Measurements from ENCODE around the gene TAF5. TPM values are rescaled to one million over a fixed set of nuclear protein-coding genes. Genes with fewer than 3 reads are reported as not detected.
A peak's percentile ranks its signal among the peaks of the same experiment; 100 is the strongest.

Gene TAF5
- total RNA-seq, 5 donors from 2014 or later (not counting 1 experiment from before 2014, with no cell fraction given) = 5.6 to 7.0 (median 6.3) TPM

GRCh38 chr10:103367379-103367781 lies 396 bp upstream of the TAF5 start:
- Mint-ChIP-seq H3K27ac (peak overlapping the region; percentile 91 to 92), H3K9me3 (no peaks in the 10 kb centered on the region), H3K27me3 (no peaks in the 10 kb centered on the region), H3K4me1 (peaks cover 17 to 23% (median 22%) of the 10 kb centered on the region in 3 donors), H3K4me3 (peak overlapping the region; percentile 83 to 93 (median 89)), H3K36me3 (no peaks in the 10 kb centered on the region)
- peak overlapping the region; percentile 35 for H3K27ac ChIP-seq (ENCODE audit: low read length)
- CTCF ChIA-PET = interaction anchor here in 1 of 2 donors (0.6 to 1.1 kb wide), 4 partner anchors 26 to 449 kb away, joined by 3 to 4 read pairs (median 4); partner anchors contain the start of gene CNNM2
- POLR2A ChIA-PET = interaction anchor here (0.6 to 0.7 kb wide), 9 partner anchors 13 to 1971 kb away, joined by 3 to 9 read pairs (median 5); partner anchors contain the start of gene SFR1 (in 1 of the 2)
- 60% methylated on average over 1 of the region's 10 CpGs for WGBS (ENCODE audit: insufficient coverage)
- peaks cover 0 to 2% of the 10 kb centered on the region in 2 donors for H3K36me3 ChIP-seq (ENCODE audit: control insufficient read depth in 2 of 2, extremely low read depth in 1 of 2, insufficient read depth in 1 of 2, low read length in 1 of 2)
- peaks cover 8 to 22% of the 10 kb centered on the region in 2 experiments for H3K4me1 ChIP-seq (ENCODE audit: control insufficient read depth in 1 of 2, extremely low read depth in 1 of 2, insufficient read depth in 2 of 2, low read length in 2 of 2)
- peak in 4 of 35 experiments; percentile 3 to 8 (median 6) for DNase-seq
- peak overlapping the region; percentile 63 to 83 for H3K4me3 ChIP-seq (ENCODE audit: control insufficient read depth in 1 of 2, extremely low read depth in 1 of 2, low read length in 1 of 2)
- H3K27me3 ChIP-seq (replicated peaks in 1 of 2; ENCODE audit: control insufficient read depth in 2 of 2, extremely low read depth in 1 of 2, insufficient read depth in 2 of 2, low read length in 1 of 2) = no peaks in the 10 kb centered on the region
- ATAC-seq (replicated peaks in 1 of 4) = no peak
- no peaks in the 10 kb centered on the region for H3K9me3 ChIP-seq

DNA sequence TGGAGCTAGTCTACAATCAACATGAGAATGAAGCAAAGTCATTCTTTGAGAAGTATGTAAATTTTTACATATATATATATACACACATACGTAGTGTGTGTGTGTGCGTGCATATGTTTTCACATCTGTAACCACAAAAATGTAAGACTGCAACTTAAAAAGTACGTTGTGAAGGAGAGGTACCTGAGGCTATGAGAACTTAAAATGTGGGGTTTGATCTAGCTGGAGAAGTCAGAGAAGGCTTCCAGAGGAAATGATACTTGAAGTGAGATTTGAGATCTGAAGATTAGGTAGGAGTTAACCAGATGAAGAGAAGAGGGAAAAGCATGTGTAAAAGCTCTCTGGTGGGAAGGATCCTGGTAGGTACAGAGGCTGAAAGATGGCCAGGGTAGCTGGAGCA lies 5.8 kb downstream of the TAF5 start:
- Histone ChIP-seq H3K4me3 (ENCODE audit: control insufficient read depth in 1 of 2, extremely low read depth in 1 of 2, low read length in 1 of 2) (peak overlapping the region in 1 of 2 donors; percentile 23), H3K27ac (ENCODE audit: low read length) (no peak overlapping the region), H3K36me3 (ENCODE audit: control insufficient read depth in 2 of 2, extremely low read depth in 1 of 2, insufficient read depth in 1 of 2, low read length in 1 of 2) (peaks cover 2 to 30% of the 10 kb centered on the region in 2 donors), H3K4me1 (ENCODE audit: control insufficient read depth in 1 of 2, extremely low read depth in 1 of 2, insufficient read depth in 2 of 2, low read length in 2 of 2) (peaks cover 19 to 25% of the 10 kb centered on the region in 2 experiments), H3K27me3 (replicated peaks in 1 of 2; ENCODE audit: control insufficient read depth in 2 of 2, extremely low read depth in 1 of 2, insufficient read depth in 2 of 2, low read length in 1 of 2) (no peaks in the 10 kb centered on the region), H3K9me3 (no peaks in the 10 kb centered on the region)
- WGBS (ENCODE audit: insufficient coverage) = no CpG with 5 or more reads among the region's 3 CpGs
- peak overlapping the region; percentile 40 to 50 for H3K27ac Mint-ChIP-seq
- H3K4me3 Mint-ChIP-seq = peak overlapping the region in 1 of 3 donors; percentile 20
- no peaks in the 10 kb centered on the region for H3K27me3 Mint-ChIP-seq
- H3K36me3 Mint-ChIP-seq = peaks cover 34% of the 10 kb centered on the region
- peaks cover 25 to 30% (median 28%) of the 10 kb centered on the region in 3 donors for H3K4me1 Mint-ChIP-seq
- ATAC-seq (replicated peaks in 1 of 4) (peak in 1 of 4 experiments; percentile 28), DNase-seq (no peak)
- CTCF ChIA-PET = no interaction called here
- POLR2A ChIA-PET = interaction anchor here in 1 of 2 donors (0.5 kb wide), 1 partner anchor 51 kb away, joined by 3 read pairs; no protein-coding TSS in a partner anchor
- no peaks in the 10 kb centered on the region for H3K9me3 Mint-ChIP-seq

- Mint-ChIP-seq H3K4me3 (no peak overlapping the region), H3K27ac (no peak overlapping the region), H3K36me3 (peaks cover 37% of the 10 kb centered on the region), H3K4me1 (peaks cover 21 to 30% (median 26%) of the 10 kb centered on the region in 3 donors), H3K27me3 (no peaks in the 10 kb centered on the region), H3K9me3 (no peaks in the 10 kb centered on the region)
- ChIA-PET CTCF (no interaction called here), POLR2A (interaction anchor here in 1 of 2 donors (0.5 kb wide), 1 partner anchor 50 kb away, joined by 3 read pairs; no protein-coding TSS in a partner anchor)
- ATAC-seq (replicated peaks in 1 of 4) (peak in 1 of 4 experiments; percentile 55), DNase-seq (no peak)
- 83% methylated on average over 4 of the region's 5 CpGs for WGBS (ENCODE audit: insufficient coverage)
- Histone ChIP-seq H3K9me3 (no peaks in the 10 kb centered on the region), H3K4me1 (ENCODE audit: control insufficient read depth in 1 of 2, extremely low read depth in 1 of 2, insufficient read depth in 2 of 2, low read length in 2 of 2) (peaks cover 12 to 19% of the 10 kb centered on the region in 2 experiments), H3K27me3 (replicated peaks in 1 of 2; ENCODE audit: control insufficient read depth in 2 of 2, extremely low read depth in 1 of 2, insufficient read depth in 2 of 2, low read length in 1 of 2) (no peaks in the 10 kb centered on the region), H3K4me3 (ENCODE audit: control insufficient read depth in 1 of 2, extremely low read depth in 1 of 2, low read length in 1 of 2) (no peak overlapping the region), H3K36me3 (ENCODE audit: control insufficient read depth in 2 of 2, extremely low read depth in 1 of 2, insufficient read depth in 1 of 2, low read length in 1 of 2) (peaks cover 2 to 34% of the 10 kb centered on the region in 2 donors), H3K27ac (ENCODE audit: low read length) (no peak overlapping the region)
These were observed 6.5 kb downstream of the TAF5 start for GRCh38 chr10:103374263-103374662.

DNA sequence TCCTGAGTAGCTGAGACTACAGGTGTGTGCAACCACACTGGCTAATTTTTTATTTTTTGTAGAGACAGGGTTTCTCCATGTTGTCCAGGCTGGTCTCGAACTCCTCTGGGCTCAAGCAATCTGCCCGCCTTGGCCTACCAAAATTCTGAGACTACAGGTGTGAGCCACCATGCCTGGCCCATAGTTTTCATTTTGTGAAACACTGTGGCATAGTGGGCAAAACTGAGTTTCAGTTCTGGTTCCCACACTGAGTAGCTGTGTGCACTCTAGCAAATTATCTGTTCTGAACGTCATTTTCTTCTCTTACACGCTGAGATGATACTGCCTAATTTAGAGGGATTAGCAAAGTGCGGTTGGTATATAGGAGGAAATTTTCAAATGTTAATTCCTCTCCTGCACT lies 15.0 kb downstream of the TAF5 start:
- no peaks in the 10 kb centered on the region for H3K27me3 ChIP-seq (replicated peaks in 1 of 2; ENCODE audit: control insufficient read depth in 2 of 2, extremely low read depth in 1 of 2, insufficient read depth in 2 of 2, low read length in 1 of 2)
- no peak for ATAC-seq (replicated peaks in 1 of 4)
- peaks cover 12 to 36% of the 10 kb centered on the region in 2 donors for H3K36me3 ChIP-seq (ENCODE audit: control insufficient read depth in 2 of 2, extremely low read depth in 1 of 2, insufficient read depth in 1 of 2, low read length in 1 of 2)
- H3K27ac Mint-ChIP-seq = no peak overlapping the region
- H3K4me3 ChIP-seq (ENCODE audit: control insufficient read depth in 1 of 2, extremely low read depth in 1 of 2, low read length in 1 of 2) = no peak overlapping the region
- H3K27me3 Mint-ChIP-seq = no peaks in the 10 kb centered on the region
- no peak for DNase-seq
- H3K4me1 Mint-ChIP-seq = no peaks in the 10 kb centered on the region
- no peaks in the 10 kb centered on the region for H3K9me3 Mint-ChIP-seq
- CTCF ChIA-PET = no interaction called here
- POLR2A ChIA-PET = no interaction called here
- H3K9me3 ChIP-seq = no peaks in the 10 kb centered on the region
- no peak overlapping the region for H3K4me3 Mint-ChIP-seq
- H3K36me3 Mint-ChIP-seq = peaks cover 34% of the 10 kb centered on the region
- no peaks in the 10 kb centered on the region for H3K4me1 ChIP-seq (ENCODE audit: control insufficient read depth in 1 of 2, extremely low read depth in 1 of 2, insufficient read depth in 2 of 2, low read length in 2 of 2)
- WGBS (ENCODE audit: insufficient coverage) = 100% methylated on average over 2 of the region's 5 CpGs
- H3K27ac ChIP-seq (ENCODE audit: low read length) = no peak overlapping the region

GRCh38 chr10:103394180-103394579 lies 26.4 kb downstream of the TAF5 start:
- CTCF ChIA-PET = interaction anchor here (0.6 kb wide), 2 partner anchors 44 to 89 kb away, joined by 3 to 7 read pairs; partner anchors contain the start of gene PCGF6 (in 1 of the 2)
- DNase-seq (no peak), ATAC-seq (replicated peaks in 1 of 4) (no peak)
- no peaks in the 10 kb centered on the region for H3K27me3 Mint-ChIP-seq
- Histone ChIP-seq H3K4me3 (ENCODE audit: control insufficient read depth in 1 of 2, extremely low read depth in 1 of 2, low read length in 1 of 2) (no peak overlapping the region), H3K4me1 (ENCODE audit: control insufficient read depth in 1 of 2, extremely low read depth in 1 of 2, insufficient read depth in 2 of 2, low read length in 2 of 2) (peaks cover 5 to 23% of the 10 kb centered on the region in 2 experiments), H3K27ac (ENCODE audit: low read length) (no peak overlapping the region), H3K27me3 (replicated peaks in 1 of 2; ENCODE audit: control insufficient read depth in 2 of 2, extremely low read depth in 1 of 2, insufficient read depth in 2 of 2, low read length in 1 of 2) (no peaks in the 10 kb centered on the region), H3K36me3 (ENCODE audit: control insufficient read depth in 2 of 2, extremely low read depth in 1 of 2, insufficient read depth in 1 of 2, low read length in 1 of 2) (peaks cover 0 to 37% of the 10 kb centered on the region in 2 donors), H3K9me3 (no peaks in the 10 kb centered on the region)
- H3K27ac Mint-ChIP-seq = peak overlapping the region in 1 of 2 donors; percentile 55
- WGBS (ENCODE audit: insufficient coverage) = no CpG with 5 or more reads among the region's 14 CpGs
- H3K4me1 Mint-ChIP-seq = peaks cover 55 to 58% (median 56%) of the 10 kb centered on the region in 3 donors
- no peaks in the 10 kb centered on the region for H3K9me3 Mint-ChIP-seq
- POLR2A ChIA-PET = no interaction called here
- peaks cover 10% of the 10 kb centered on the region for H3K36me3 Mint-ChIP-seq
- H3K4me3 Mint-ChIP-seq = peak overlapping the region; percentile 51 to 95 (median 57)

- no peak for ATAC-seq (replicated peaks in 1 of 4)
- peaks cover 55 to 64% (median 60%) of the 10 kb centered on the region in 3 donors for H3K4me1 Mint-ChIP-seq
- H3K4me1 ChIP-seq (ENCODE audit: control insufficient read depth in 1 of 2, extremely low read depth in 1 of 2, insufficient read depth in 2 of 2, low read length in 2 of 2) = peaks cover 5 to 23% of the 10 kb centered on the region in 2 experiments
- WGBS (ENCODE audit: insufficient coverage) = 0% methylated on average over 7 of the region's 11 CpGs
- DNase-seq = peak in 2 of 35 experiments; percentile 7 to 11
- no peaks in the 10 kb centered on the region for H3K9me3 ChIP-seq
- no peaks in the 10 kb centered on the region for H3K9me3 Mint-ChIP-seq
- no peaks in the 10 kb centered on the region for H3K27me3 ChIP-seq (replicated peaks in 1 of 2; ENCODE audit: control insufficient read depth in 2 of 2, extremely low read depth in 1 of 2, insufficient read depth in 2 of 2, low read length in 1 of 2)
- H3K36me3 Mint-ChIP-seq = peaks cover 22% of the 10 kb centered on the region
- peak overlapping the region; percentile 44 for H3K27ac ChIP-seq (ENCODE audit: low read length)
- peak overlapping the region; percentile 90 to 95 for H3K4me3 ChIP-seq (ENCODE audit: control insufficient read depth in 1 of 2, extremely low read depth in 1 of 2, low read length in 1 of 2)
- CTCF ChIA-PET = interaction anchor here in 1 of 2 donors (0.6 to 1.2 kb wide), 2 partner anchors 20 to 1226 kb away, joined by 3 read pairs; no protein-coding TSS in a partner anchor
- H3K4me3 Mint-ChIP-seq = peak overlapping the region; percentile 95 to 99 (median 97)
- no peaks in the 10 kb centered on the region for H3K27me3 Mint-ChIP-seq
- POLR2A ChIA-PET = interaction anchor here (0.6 kb wide), 2 partner anchors 30 to 44 kb away, joined by 7 read pairs; no protein-coding TSS in a partner anchor
- H3K36me3 ChIP-seq (ENCODE audit: control insufficient read depth in 2 of 2, extremely low read depth in 1 of 2, insufficient read depth in 1 of 2, low read length in 1 of 2) = peaks cover 4 to 39% of the 10 kb centered on the region in 2 donors
- H3K27ac Mint-ChIP-seq = peak overlapping the region; percentile 65 to 92
These were observed 27.9 kb downstream of the TAF5 start for GRCh38 chr10:103395754-103396066.

Measured in T-cell (primary cell).